Tibial nerve (tissue), 4 donors: ENCODE data around the gene GDPD3. TPM values are rescaled to one million over a fixed set of nuclear protein-coding genes. Genes with fewer than 3 reads are reported as not detected.

Experiments
- DNase-seq, 2 donors: peaks; one replicate each; pipeline ENCODE4 v3.0.0-alpha.2; 2019; ENCODE audit warnings: low spot score in 2 of 2
- H3K27ac ChIP-seq, 4 donors: fragments of 200-600 bp; sonication (generic) in 3 of 4; one replicate each; pipeline ENCODE4 v1.5.1; 2017 to 2019; ENCODE audit warnings: mild to moderate bottlenecking in 1 of 4
- H3K27me3 ChIP-seq, 2 donors: fragments of 200-600 bp; sonication (generic) in 1 of 2; one replicate each; pipeline versions ENCODE4 v1.5.1 to v1.6.0; 2017 to 2019
- H3K36me3 ChIP-seq, 3 donors: fragments of 200-600 bp; sonication (generic); one replicate each; pipeline ENCODE4 v1.5.1; 2018 to 2019
- H3K4me1 ChIP-seq, 4 donors: fragments of 200-600 bp; sonication (generic) in 3 of 4; one replicate each; pipeline ENCODE4 v1.5.1; 2017 to 2019
- H3K4me3 ChIP-seq, 4 donors: fragments of 200-600 bp; sonication (generic) in 3 of 4; one replicate each; pipeline ENCODE4 v1.5.1; 2017 to 2019; ENCODE audit warnings: mild to moderate bottlenecking in 1 of 4, moderate library complexity in 1 of 4
- H3K9me3 ChIP-seq, 4 donors: fragments of 200-600 bp; sonication (generic) in 3 of 4; one replicate each; pipeline ENCODE4 v1.5.1; 2017 to 2019
- EP300 ChIP-seq, 2 donors: sonication (generic); formaldehyde crosslinking; IDR thresholded peaks; one replicate each; pipeline ENCODE4 v1.6.1; 2017; ENCODE audit warnings: antibody characterized with exemption in 2 of 2, mild to moderate bottlenecking in 1 of 2
- POLR2A ChIP-seq, 2 donors: fragments of 450-650 bp; IDR thresholded peaks; one replicate each; pipeline ENCODE4 v1.6.1; 2017; ENCODE audit warnings: antibody characterized with exemption in 2 of 2, mild to moderate bottlenecking in 2 of 2, moderate library complexity in 2 of 2
- WGBS, 2 donors: methylation state at CpG; one replicate each; pipeline ENCODE4 v1.1.5; 2018; 5-methylcytosine and 5-hydroxymethylcytosine counted together
- total RNA-seq, 4 donors: library from RNA; depleted of rRNA; stranded (reverse); fragments of >200 nt; gene quantifications; one replicate each; pipeline ENCODE4 v1.1.0, GENCODE V29; 2016
- TF ChIP-seq, protein P1 (sequence below), 5 experiments: fragments of 200-600 bp in 3 of 5; fragments of 450-650 bp in 2 of 5; sonication (generic) in 3 of 5; IDR thresholded peaks; one replicate each; pipeline ENCODE4 v1.5.1; 2016 to 2019; ENCODE audit warnings: antibody characterized with exemption in 5 of 5, mild to moderate bottlenecking in 3 of 5, moderate library complexity in 2 of 5

Gene GDPD3
- total RNA-seq, 4 donors from 2014 or later = 2.8 to 5.2 (median 4.6) TPM

DNA sequence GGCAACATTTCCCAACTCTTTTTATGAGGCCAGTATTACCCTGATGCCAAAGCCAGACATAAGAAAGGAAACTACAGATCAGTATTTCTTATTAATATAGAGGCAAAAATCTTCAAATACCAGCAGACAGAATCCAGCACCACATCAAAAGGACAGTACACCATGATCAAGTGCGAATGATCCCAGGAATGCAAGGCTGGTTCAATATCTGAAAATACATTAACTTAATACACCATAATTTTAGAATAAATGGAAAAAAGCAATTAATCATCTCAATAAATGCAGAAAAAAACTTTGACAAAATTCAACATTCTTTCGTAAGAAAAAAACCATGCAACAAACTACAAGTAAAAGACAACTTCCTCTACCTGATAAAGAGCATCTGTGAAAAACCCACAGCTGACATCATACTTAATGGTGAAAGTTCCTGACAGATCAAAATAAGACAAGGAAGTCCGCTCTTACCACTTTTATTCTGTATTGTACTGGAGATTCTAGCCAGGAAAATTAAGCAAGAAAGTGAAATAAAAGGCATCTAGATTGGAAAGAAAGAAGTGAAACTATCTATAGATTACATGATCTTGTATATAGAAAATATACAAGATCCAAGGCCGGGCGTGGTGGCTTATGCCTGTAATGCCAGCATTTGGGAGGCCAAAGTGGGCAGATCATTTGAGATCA lies 36.1 kb upstream of the GDPD3 start:
- DNase-seq = no peak
- no peak overlapping the region for H3K27ac ChIP-seq
- peaks cover 0 to 14% (median 2%) of the 10 kb centered on the region in 4 donors for H3K9me3 ChIP-seq
- H3K4me1 ChIP-seq = no peaks in the 10 kb centered on the region
- H3K27me3 ChIP-seq = no peaks in the 10 kb centered on the region
- no peaks in the 10 kb centered on the region for H3K36me3 ChIP-seq
- WGBS, 2 donors = 77 to 81% methylated on average over 5 of the region's 5 CpGs
- TF ChIP-seq, protein P1, sequence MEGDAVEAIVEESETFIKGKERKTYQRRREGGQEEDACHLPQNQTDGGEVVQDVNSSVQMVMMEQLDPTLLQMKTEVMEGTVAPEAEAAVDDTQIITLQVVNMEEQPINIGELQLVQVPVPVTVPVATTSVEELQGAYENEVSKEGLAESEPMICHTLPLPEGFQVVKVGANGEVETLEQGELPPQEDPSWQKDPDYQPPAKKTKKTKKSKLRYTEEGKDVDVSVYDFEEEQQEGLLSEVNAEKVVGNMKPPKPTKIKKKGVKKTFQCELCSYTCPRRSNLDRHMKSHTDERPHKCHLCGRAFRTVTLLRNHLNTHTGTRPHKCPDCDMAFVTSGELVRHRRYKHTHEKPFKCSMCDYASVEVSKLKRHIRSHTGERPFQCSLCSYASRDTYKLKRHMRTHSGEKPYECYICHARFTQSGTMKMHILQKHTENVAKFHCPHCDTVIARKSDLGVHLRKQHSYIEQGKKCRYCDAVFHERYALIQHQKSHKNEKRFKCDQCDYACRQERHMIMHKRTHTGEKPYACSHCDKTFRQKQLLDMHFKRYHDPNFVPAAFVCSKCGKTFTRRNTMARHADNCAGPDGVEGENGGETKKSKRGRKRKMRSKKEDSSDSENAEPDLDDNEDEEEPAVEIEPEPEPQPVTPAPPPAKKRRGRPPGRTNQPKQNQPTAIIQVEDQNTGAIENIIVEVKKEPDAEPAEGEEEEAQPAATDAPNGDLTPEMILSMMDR (IDR thresholded peaks at IDR 0.05) = no peak
- no peak for TF ChIP-seq POLR2A (IDR thresholded peaks at IDR 0.05)
- no peak for TF ChIP-seq EP300 (IDR thresholded peaks at IDR 0.05)
- H3K4me3 ChIP-seq = no peak overlapping the region

DNA sequence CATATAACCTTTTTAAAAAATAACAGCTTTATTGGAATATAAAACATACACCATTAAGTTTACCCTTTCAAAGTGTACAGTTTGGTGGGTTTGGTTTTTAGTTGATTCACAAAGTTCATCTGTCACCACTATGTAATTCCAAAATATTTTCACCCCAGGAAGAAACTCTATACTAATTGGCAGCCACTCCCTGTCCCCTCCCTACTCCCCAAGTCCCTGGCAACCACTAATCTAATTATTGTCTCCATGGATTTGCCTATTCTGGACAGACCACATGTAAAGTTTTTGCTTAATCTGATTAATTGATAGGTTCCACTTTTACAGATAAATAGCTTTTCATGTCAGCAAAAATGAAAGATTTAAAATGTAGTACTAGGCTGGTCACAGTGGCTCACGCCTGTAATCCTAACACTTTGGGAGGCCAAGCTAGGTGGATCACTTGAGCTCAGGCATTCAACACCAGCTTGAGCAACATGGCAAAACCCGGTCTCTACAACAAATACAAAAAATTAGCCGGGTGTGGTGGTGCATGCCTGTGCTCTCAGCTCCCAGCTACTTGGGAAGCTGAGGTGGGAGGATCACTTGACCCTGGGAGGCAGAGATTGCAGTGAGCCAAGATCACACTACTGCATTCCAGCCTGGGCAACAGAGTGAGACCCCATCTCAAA lies 34.6 kb upstream of the GDPD3 start:
- no peak for TF ChIP-seq EP300 (IDR thresholded peaks at IDR 0.05)
- TF ChIP-seq, protein P1 (IDR thresholded peaks at IDR 0.05) = no peak
- no peak for TF ChIP-seq POLR2A (IDR thresholded peaks at IDR 0.05)
- Histone ChIP-seq H3K4me1 (no peaks in the 10 kb centered on the region), H3K27ac (no peak overlapping the region), H3K36me3 (no peaks in the 10 kb centered on the region), H3K27me3 (no peaks in the 10 kb centered on the region), H3K9me3 (peaks cover 0 to 14% (median 2%) of the 10 kb centered on the region in 4 donors), H3K4me3 (no peak overlapping the region)
- 90 to 94% methylated on average over 3 of the region's 3 CpGs for WGBS, 2 donors
- no peak for DNase-seq

DNA sequence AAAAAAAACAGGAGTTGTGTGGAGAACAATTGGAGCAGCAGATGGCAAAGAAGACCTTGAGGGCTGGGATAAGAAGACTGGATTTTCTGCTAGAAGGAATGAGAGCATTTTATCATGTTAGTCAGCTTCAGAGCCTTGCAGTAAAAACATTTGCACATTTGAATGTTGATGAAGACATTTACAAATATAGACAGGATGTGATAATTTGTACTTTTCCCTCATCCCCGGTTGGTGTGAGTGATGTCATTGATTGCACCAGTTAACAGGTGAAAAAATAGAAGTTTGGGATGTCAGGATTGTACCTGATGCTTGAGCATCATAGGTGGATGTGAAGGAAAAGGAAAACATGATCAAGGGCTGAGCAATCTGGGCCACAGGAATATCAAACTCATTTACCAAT lies 32.3 kb upstream of the GDPD3 start:
- H3K27me3 ChIP-seq = no peaks in the 10 kb centered on the region
- no peaks in the 10 kb centered on the region for H3K36me3 ChIP-seq
- no peak overlapping the region for H3K27ac ChIP-seq
- no peak for DNase-seq
- H3K4me1 ChIP-seq = no peaks in the 10 kb centered on the region
- H3K9me3 ChIP-seq = peaks cover 0 to 14% (median 2%) of the 10 kb centered on the region in 4 donors
- TF ChIP-seq, protein P1 (IDR thresholded peaks at IDR 0.05) = no peak
- TF ChIP-seq EP300 (IDR thresholded peaks at IDR 0.05) = no peak
- no peak for TF ChIP-seq POLR2A (IDR thresholded peaks at IDR 0.05)
- 63 to 89% methylated on average over 1 of the region's 1 CpG for WGBS, 2 donors
- no peak overlapping the region for H3K4me3 ChIP-seq

DNA sequence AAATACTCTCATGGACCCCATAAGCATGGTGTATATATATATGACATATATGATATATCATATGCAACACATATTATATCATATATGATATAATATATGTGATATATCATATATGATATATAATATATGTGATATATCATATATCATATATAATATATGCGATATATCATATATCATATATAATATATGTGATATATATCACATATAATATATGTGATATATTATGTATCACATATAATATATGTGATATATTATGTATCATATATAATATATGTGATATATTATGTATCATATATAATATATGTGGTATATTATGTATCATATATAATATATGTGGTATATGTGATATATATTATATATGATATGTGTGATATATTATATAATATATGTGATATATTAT lies 31.6 kb upstream of the GDPD3 start:
- TF ChIP-seq EP300 (IDR thresholded peaks at IDR 0.05) = no peak
- TF ChIP-seq, protein P1 (IDR thresholded peaks at IDR 0.05) = no peak
- no peak for TF ChIP-seq POLR2A (IDR thresholded peaks at IDR 0.05)
- WGBS, 2 donors = 39 to 72% methylated on average over 1 of the region's 1 CpG
- Histone ChIP-seq H3K4me1 (no peaks in the 10 kb centered on the region), H3K9me3 (peaks cover 0 to 14% (median 2%) of the 10 kb centered on the region in 4 donors), H3K27me3 (no peaks in the 10 kb centered on the region), H3K27ac (no peak overlapping the region), H3K4me3 (no peak overlapping the region), H3K36me3 (no peaks in the 10 kb centered on the region)
- no peak for DNase-seq

DNA sequence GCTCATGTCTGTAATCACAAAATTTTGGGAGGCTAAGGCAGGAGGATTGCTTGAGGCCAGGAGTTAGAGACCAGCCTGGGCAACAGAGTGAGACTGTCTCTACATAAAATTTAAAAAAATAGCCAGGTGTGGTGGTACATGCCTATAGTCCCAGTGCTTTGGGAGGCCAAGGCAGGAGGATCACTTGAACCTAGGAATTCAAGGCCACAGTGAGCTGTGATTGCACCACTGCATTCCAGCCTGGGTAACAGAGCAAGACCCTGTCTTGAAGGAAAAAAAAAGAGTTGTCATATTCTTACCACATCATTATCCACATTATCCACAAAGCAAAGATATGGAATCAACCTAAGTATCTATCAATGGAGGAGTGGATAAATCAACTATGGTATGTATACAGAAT lies 30.7 kb upstream of the GDPD3 start:
- DNase-seq = no peak
- Histone ChIP-seq H3K4me1 (no peaks in the 10 kb centered on the region), H3K27ac (no peak overlapping the region), H3K27me3 (no peaks in the 10 kb centered on the region), H3K36me3 (no peaks in the 10 kb centered on the region), H3K9me3 (peaks cover 0 to 5% (median 0%) of the 10 kb centered on the region in 4 donors), H3K4me3 (no peak overlapping the region)
- TF ChIP-seq EP300 (IDR thresholded peaks at IDR 0.05) (no peak), POLR2A (IDR thresholded peaks at IDR 0.05) (no peak)
